K562 (cell line): ENCODE results near the gene MYH6. TPM values are rescaled to one million over a fixed set of nuclear protein-coding genes. Genes with fewer than 3 reads are reported as not detected.

Experiments
- ATAC-seq: fragments of 200-7000 bp; cut with Tn5 transposase; 3 replicates; pipeline ENCODE4 v1.9.1; 2020; ENCODE audit warnings: moderate library complexity
- BruUV-seq: library from RNA; stranded (reverse); fragments of 400-500 nt; replicated peaks from 2 replicates; lab custom pipeline; 2021; lab: Mats Ljungman, UMichigan
- CTCF ChIA-PET: fragments of 300-600 bp; formaldehyde crosslinking; extraction: SDS; loops from one replicate; lab custom pipeline; 2021; ENCODE audit warnings: low intra/inter-chr PET ratio; lab: Yijun Ruan, JAX
- POLR2A ChIA-PET: fragments of 300-600, 350-650 bp; sonication (Branson Sonifier 250); formaldehyde crosslinking; extraction: SDS; loops from one replicate; lab custom pipeline; 2021; ENCODE audit warnings: antibody characterized with exemption, inconsistent platforms; lab: Yijun Ruan, JAX
- DNase-seq, 4 experiments: peaks; one replicate each; pipeline versions ENCODE4 v3.0.0 to v3.0.0-alpha.2; 2011 to 2018; ENCODE audit warnings: low spot score in 3 of 4, mixed read lengths in 3 of 4; ENCODE audit errors: extremely low read depth in 1 of 4
- FAIRE-seq: peaks from 2 replicates; lab custom pipeline; 2011; peaks lifted over from hg19 to GRCh38; lab: Jason Lieb, UNC
- H2AFZ ChIP-seq: 2 replicates; pipeline ENCODE4 v1.6.0; 2011; ENCODE audit warnings: low read depth, low read length, control low read depth, inconsistent platforms
- H3K27ac ChIP-seq: fragments of 200-600 bp; 3 replicates; pipeline ENCODE4 v1.8.0; 2011; ENCODE audit warnings: low read depth, mild to moderate bottlenecking, control low read depth, inconsistent platforms, low read length, moderate library complexity, mixed read lengths; ENCODE audit errors: extremely low read depth
- H3K27me3 ChIP-seq, 2 experiments: fragments of 300-600 bp in 1 of 2; 2 replicates in 1 of 2; 3 replicates in 1 of 2; pipeline versions ENCODE4 v1.6.0 to v1.8.0; 2011; ENCODE audit warnings: inconsistent platforms in 2 of 2, low read length in 2 of 2, mild to moderate bottlenecking in 1 of 2, mixed read lengths in 1 of 2, moderate library complexity in 1 of 2; ENCODE audit not compliant: control insufficient read depth in 2 of 2, insufficient read depth in 2 of 2
- H3K36me3 ChIP-seq: fragments of 300-600 bp; 3 replicates; pipeline ENCODE4 v1.8.0; 2011; ENCODE audit warnings: mild to moderate bottlenecking, low read length, inconsistent platforms; ENCODE audit not compliant: control insufficient read depth, insufficient read depth
- H3K4me1 ChIP-seq, 2 experiments: fragments of 200-600 bp in 1 of 2; replicated peaks in 1 of 2; 2 replicates in 1 of 2; 3 replicates in 1 of 2; pipeline versions ENCODE4 v1.5.1 to v1.8.0; 2011; ENCODE audit warnings: inconsistent platforms in 2 of 2, low read length in 2 of 2, mild to moderate bottlenecking in 1 of 2, mixed read lengths in 1 of 2, moderate library complexity in 1 of 2; ENCODE audit not compliant: control insufficient read depth in 2 of 2, insufficient read depth in 2 of 2
- H3K4me2 ChIP-seq: 2 replicates; pipeline ENCODE4 v1.6.1; 2011; ENCODE audit warnings: low read length, control low read depth, inconsistent platforms, mixed read lengths; ENCODE audit not compliant: insufficient read depth
- H3K4me3 ChIP-seq: fragments of 200-600 bp; sonication (generic), shearing (Covaris generic); 2 replicates; pipeline ENCODE4 v1.5.1; 2016; ENCODE audit warnings: control low read depth, inconsistent platforms
- H3K79me2 ChIP-seq: fragments of 200-600 bp; 3 replicates; pipeline ENCODE4 v1.8.0; 2011; ENCODE audit warnings: low read length, inconsistent platforms; ENCODE audit not compliant: control insufficient read depth, insufficient read depth
- H3K9ac ChIP-seq, 2 experiments: 2 replicates each; pipeline versions ENCODE4 v1.6.0 to v1.6.1; 2011; ENCODE audit warnings: low read depth in 2 of 2, low read length in 2 of 2, control low read depth in 1 of 2, inconsistent platforms in 1 of 2, mild to moderate bottlenecking in 1 of 2, mixed read lengths in 1 of 2; ENCODE audit not compliant: insufficient read depth in 1 of 2
- H3K9me1 ChIP-seq: one replicate; pipeline ENCODE4 v1.6.0; 2011; ENCODE audit warnings: inconsistent platforms, mild to moderate bottlenecking, low read length, moderate library complexity; ENCODE audit not compliant: control insufficient read depth, insufficient read depth
- H3K9me3 ChIP-seq: replicated peaks from 2 replicates; pipeline ENCODE4 v1.5.1; 2011; ENCODE audit warnings: low read depth, low read length, inconsistent platforms; ENCODE audit not compliant: control insufficient read depth, insufficient read depth
- H4K20me1 ChIP-seq: replicated peaks from 2 replicates; pipeline ENCODE4 v1.6.1; 2011; ENCODE audit warnings: low read length, inconsistent platforms, mixed read lengths; ENCODE audit not compliant: control insufficient read depth, insufficient read depth
- BMI1 ChIP-seq: fragments of 150-350 bp; IDR thresholded peaks from 2 replicates; pipeline ENCODE4 v1.6.1; 2014; ENCODE audit warnings: low read length
- NR2C1 ChIP-seq, 2 experiments: fragments of 450-650 bp; IDR thresholded peaks; 2 replicates each; pipeline ENCODE4 v1.6.1; 2017; ENCODE audit warnings: mild to moderate bottlenecking in 2 of 2, antibody characterized with exemption in 1 of 2, inconsistent platforms in 1 of 2, missing compliant biosample characterization in 1 of 2, missing genetic modification characterization in 1 of 2
- SETDB1 ChIP-seq: IDR thresholded peaks from one replicate; pipeline ENCODE4 v1.6.1; 2012; ENCODE audit warnings: low read length, control low read depth, inconsistent platforms
- SREBF1 ChIP-seq: fragments of 150-350 bp; IDR thresholded peaks from 2 replicates; pipeline ENCODE4 v1.6.1; 2014; ENCODE audit warnings: antibody characterized with exemption, low read depth, low read length, borderline replicate concordance
- TEAD2 ChIP-seq: fragments of 450-650 bp; IDR thresholded peaks from 2 replicates; pipeline ENCODE4 v1.6.1; 2016; ENCODE audit warnings: missing genetic modification characterization, control low read depth, missing compliant biosample characterization
- WGBS: fragments of 100-300 bp; shearing (Covaris generic); methylation state at CpG from one replicate; pipeline ENCODE4 v1.1.6; 2016; ENCODE audit warnings: low coverage, mixed read lengths; ENCODE audit not compliant: insufficient coverage; ENCODE audit errors: missing lambda C conversion rate; 5-methylcytosine and 5-hydroxymethylcytosine counted together
- in situ Hi-C: fragments of 300-500 bp; cut with MboI; formaldehyde crosslinking; loops from 4 replicates; pipeline ENCODE4 v1.15.0; 2018; ENCODE audit warnings: inconsistent platforms, mixed read lengths
- intact Hi-C: fragments of 100-400 bp; cut with micrococcal nuclease; formaldehyde crosslinking; loops from 2 replicates; pipeline ENCODE4 v1.14.2; 2022
- polyA plus RNA-seq, 8 experiments: library from polyadenylated mRNA; depleted of rRNA in 4 of 8; stranded (reverse) in 5 of 8; unstranded in 3 of 8; fragments of >200 nt; fragmentation: Nextera tagmentation in 2 of 8; fragmentation: Illumina TruSeq in 1 of 8; extraction: Ambion mirVana in 2 of 8; extraction: Trizol in 1 of 8; gene quantifications; 2 replicates each; pipeline versions ENCODE4 v1.2.1 to v1.2.3, GENCODE V29; 2011 to 2014; ENCODE audit warnings: inconsistent platforms in 1 of 8, missing spikeins in 1 of 8
- total RNA-seq, 7 experiments: library from RNA; depleted of rRNA in 6 of 7; stranded (reverse); fragments of >200 nt in 6 of 7; fragmentation: Illumina TruSeq in 2 of 7; extraction: Trizol in 2 of 7; gene quantifications; 2 replicates each; pipeline versions ENCODE4 v1.2.1 to v1.2.3, GENCODE V29; 2011 to 2021; ENCODE audit warnings: low replicate concordance in 1 of 7
- TF ChIP-seq, protein P1 (sequence below): fragments of 450-650 bp; formaldehyde crosslinking; IDR thresholded peaks from 2 replicates; pipeline ENCODE4 v1.4.0; 2022; ENCODE audit warnings: missing genetic modification characterization
- TF ChIP-seq, protein P2 (sequence below): IDR thresholded peaks from 2 replicates; pipeline ENCODE4 v1.6.1; 2011; ENCODE audit not compliant: insufficient read length; ENCODE audit errors: extremely low read depth
- TF ChIP-seq, protein P3 (sequence below): fragments of 250-450 bp; sonication (Bioruptor Pico); IDR thresholded peaks from 2 replicates; pipeline ENCODE4 v1.8.0; 2021; ENCODE audit warnings: moderate library complexity, mild to moderate bottlenecking, inconsistent platforms

Gene MYH6
- total and polyA plus RNA-seq, 9 of the 15 experiments (the other 6 are each of a cell fraction or from before 2014, with no cell fraction given) = not detected

DNA sequence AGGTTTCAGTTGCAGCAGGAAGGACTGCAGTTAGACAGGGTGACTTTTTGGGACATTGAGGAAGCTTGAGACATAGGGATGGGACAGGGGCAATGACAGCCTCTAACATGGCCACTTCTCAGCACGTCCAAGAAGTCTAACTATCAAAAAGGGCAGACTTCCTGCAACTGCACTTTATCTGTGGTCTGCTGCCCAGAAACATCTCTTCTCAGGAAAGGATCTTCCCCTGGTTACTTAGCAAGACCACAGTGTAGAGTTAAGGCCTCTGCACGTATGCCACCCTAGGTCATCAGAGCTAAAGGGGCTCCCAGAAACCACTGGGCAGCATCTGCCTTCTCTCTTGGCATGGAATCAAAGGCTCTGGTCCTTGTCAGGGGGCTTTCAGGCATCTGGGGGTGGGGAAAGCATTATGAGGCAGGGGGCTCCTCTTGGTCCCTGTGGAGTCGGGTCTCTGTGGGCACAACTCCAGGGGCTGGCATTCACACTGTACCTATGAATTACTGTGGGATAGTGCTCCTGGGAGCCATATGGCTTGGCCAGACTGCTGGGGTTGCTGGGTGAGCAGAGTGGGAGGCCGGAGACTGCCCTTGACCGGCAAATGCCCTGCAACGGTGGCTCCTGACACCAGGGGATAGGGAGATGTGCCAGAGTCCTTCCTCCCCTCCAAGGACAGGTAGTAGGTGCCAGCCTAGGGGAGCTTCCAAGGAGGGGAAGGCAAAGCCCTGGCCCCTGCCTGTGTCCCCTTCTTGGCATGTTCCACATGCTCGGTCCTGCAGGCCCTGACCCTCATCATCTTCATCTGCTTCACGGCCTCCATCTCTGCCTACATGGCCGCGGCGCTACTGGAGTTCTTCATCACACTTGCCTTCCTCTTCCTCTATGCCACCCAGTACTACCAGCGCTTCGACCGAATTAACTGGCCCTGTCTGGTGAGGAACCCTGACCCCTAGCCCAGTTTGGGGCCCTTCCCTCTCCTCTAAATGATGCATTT, 30.2 kb downstream of the MYH6 start:
- ATAC-seq = no peak
- Histone ChIP-seq H4K20me1 (no peaks in the 10 kb centered on the region; the same call in 1 of the 2 replicates), H3K9ac (no peak overlapping the region), H3K4me1 (peaks cover 0 to 14% of the 10 kb centered on the region in 2 experiments; a peak in 2 of 5 replicates), H3K79me2 (no peaks in the 10 kb centered on the region), H3K9me1 (no peaks in the 10 kb centered on the region), H3K27ac (no peak overlapping the region), H3K27me3 (peaks cover 2 to 58% of the 10 kb centered on the region in 2 experiments; a peak in 4 of 5 replicates), H3K4me2 (no peak overlapping the region), H2AFZ (no peak overlapping the region), H3K36me3 (no peaks in the 10 kb centered on the region), H3K9me3 (no peaks in the 10 kb centered on the region), H3K4me3 (no peak overlapping the region)
- no peak for DNase-seq
- BruUV-seq = no TSS peak
- in situ Hi-C loops (no loop called here), intact Hi-C loops (no loop called here)
- 15% methylated on average over 5 of the region's 14 CpGs for WGBS
- no peak for FAIRE-seq
- POLR2A ChIA-PET = interaction anchor here (0.8 kb wide), 1 partner anchor 95 kb away, joined by 3 read pairs; no protein-coding TSS in a partner anchor
- CTCF ChIA-PET = interaction anchor here (2.5 kb wide), 1 partner anchor 50 kb away, joined by 16 read pairs; no protein-coding TSS in a partner anchor
- TF ChIP-seq, protein P1, sequence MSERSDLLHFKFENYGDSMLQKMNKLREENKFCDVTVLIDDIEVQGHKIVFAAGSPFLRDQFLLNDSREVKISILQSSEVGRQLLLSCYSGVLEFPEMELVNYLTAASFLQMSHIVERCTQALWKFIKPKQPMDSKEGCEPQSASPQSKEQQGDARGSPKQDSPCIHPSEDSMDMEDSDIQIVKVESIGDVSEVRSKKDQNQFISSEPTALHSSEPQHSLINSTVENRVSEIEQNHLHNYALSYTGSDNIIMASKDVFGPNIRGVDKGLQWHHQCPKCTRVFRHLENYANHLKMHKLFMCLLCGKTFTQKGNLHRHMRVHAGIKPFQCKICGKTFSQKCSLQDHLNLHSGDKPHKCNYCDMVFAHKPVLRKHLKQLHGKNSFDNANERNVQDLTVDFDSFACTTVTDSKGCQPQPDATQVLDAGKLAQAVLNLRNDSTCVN (CRISPR knock-in tag) = no peak
- no peak for TF ChIP-seq NR2C1 (IDR thresholded peaks at IDR 0.05)
- TF ChIP-seq NR2C1 (tag; IDR thresholded peaks at IDR 0.05) = no peak
- TF ChIP-seq TEAD2 (tag) = no peak
- no peak for TF ChIP-seq BMI1
- TF ChIP-seq SETDB1 = no peak
- TF ChIP-seq, protein P2, sequence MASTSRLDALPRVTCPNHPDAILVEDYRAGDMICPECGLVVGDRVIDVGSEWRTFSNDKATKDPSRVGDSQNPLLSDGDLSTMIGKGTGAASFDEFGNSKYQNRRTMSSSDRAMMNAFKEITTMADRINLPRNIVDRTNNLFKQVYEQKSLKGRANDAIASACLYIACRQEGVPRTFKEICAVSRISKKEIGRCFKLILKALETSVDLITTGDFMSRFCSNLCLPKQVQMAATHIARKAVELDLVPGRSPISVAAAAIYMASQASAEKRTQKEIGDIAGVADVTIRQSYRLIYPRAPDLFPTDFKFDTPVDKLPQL = no peak
- TF ChIP-seq SREBF1 = no peak
- TF ChIP-seq, protein P3, sequence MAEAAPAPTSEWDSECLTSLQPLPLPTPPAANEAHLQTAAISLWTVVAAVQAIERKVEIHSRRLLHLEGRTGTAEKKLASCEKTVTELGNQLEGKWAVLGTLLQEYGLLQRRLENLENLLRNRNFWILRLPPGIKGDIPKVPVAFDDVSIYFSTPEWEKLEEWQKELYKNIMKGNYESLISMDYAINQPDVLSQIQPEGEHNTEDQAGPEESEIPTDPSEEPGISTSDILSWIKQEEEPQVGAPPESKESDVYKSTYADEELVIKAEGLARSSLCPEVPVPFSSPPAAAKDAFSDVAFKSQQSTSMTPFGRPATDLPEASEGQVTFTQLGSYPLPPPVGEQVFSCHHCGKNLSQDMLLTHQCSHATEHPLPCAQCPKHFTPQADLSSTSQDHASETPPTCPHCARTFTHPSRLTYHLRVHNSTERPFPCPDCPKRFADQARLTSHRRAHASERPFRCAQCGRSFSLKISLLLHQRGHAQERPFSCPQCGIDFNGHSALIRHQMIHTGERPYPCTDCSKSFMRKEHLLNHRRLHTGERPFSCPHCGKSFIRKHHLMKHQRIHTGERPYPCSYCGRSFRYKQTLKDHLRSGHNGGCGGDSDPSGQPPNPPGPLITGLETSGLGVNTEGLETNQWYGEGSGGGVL (CRISPR knock-in tag) = no peak
